Measurements from ENCODE around the gene CELF1.
A peak's percentile ranks its signal among the peaks of the same experiment; 100 is the strongest.

CELF1 gene

DNA sequence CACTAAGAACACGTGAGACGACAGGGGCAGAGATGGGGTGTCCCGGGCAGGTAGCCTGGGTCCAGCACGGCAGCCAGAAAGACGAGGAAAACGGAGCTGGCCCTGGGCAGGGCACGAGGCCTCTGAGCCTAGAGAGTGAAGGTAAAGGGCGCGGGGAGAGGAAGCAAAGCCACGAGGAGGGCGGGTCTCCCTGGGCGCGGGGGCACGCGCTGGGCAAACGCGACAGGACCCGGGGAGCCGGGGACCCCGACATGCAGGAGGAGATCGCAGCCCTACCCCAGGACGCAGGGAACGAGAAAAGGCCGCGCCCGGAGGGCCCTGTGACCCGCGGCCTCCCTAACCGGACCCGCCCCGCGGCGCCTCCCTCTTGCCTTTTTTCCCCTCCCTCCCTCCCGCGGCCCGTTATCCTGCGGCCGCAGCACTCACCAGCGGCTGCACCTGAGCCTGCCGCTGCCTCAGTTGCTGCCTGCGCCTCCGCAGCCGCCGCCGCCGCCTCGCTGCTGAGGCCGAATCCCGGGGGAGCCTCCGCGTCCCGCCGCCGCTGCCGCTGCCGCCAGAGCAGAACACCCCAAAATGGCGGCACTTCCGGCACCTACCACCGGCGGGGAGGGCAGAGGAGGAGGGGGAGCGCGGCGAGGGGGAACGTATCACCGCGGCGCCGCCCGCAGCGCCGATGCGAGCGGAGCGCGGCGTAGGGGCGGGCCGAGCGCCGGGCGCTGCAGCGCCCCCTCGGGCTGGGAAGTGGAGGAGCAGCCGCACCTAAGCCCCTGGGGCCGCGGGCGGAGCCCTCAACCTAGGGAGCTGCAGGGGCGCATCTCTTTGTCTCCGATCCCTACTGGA, at the start of gene CELF1:
CELF1 (minus strand) TSS at position 567 of the 840 bp plus-strand sequence. CDS start 53,609 bp downstream, outside the sequence.
- peak; percentile 95 for DNase-seq

DNA sequence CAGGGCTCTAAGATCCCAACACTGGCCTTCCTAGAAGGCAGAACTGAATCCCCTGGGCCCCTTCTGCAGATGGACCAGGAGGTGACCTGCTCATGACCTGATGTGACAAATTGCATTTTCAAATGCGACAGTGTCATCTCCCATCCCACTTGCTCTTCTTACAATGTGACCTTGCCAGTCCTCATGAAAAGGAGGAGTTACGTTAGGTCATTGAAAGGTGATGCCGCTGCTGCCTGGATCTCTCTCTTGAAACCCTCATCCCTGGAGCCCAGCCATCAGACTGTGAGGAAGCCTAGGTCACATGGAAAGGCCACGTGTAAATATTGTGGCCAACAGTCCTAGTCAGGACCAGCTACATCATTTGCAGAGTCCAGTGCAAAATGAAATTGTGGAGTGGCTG, 47.0 kb upstream of the CELF1 start:
- Mint-ChIP-seq H3K4me1 (no peaks in the 10 kb centered on the region), H3K27ac (no peak overlapping the region), H3K36me3 (no peaks in the 10 kb centered on the region), H3K4me3 (no peak overlapping the region), H3K9me3 (no peaks in the 10 kb centered on the region), H3K27me3 (peaks cover 31% of the 10 kb centered on the region)
- no peak for DNase-seq
- CTCF ChIA-PET = no interaction called here

More for the DNA sequence above, at the start of gene CELF1:
- H3K36me3 Mint-ChIP-seq = peaks cover 28% of the 10 kb centered on the region
- H3K4me1 Mint-ChIP-seq = peaks cover 48% of the 10 kb centered on the region
- peak within 1 kb of the TSS; percentile 99 for H3K4me3 Mint-ChIP-seq
- CTCF ChIA-PET = interaction anchor here (0.6 to 3.2 kb wide), 13 partner anchors 9 to 163 kb away, joined by 3 to 13 read pairs (median 5); partner anchors contain the start of genes AGBL2, KBTBD4, NDUFS3 and PTPMT1
- peak within 1 kb of the TSS; percentile 95 for H3K27ac Mint-ChIP-seq
- no peaks in the 10 kb centered on the region for H3K9me3 Mint-ChIP-seq
- H3K27me3 Mint-ChIP-seq = peaks cover 4% of the 10 kb centered on the region

DNA sequence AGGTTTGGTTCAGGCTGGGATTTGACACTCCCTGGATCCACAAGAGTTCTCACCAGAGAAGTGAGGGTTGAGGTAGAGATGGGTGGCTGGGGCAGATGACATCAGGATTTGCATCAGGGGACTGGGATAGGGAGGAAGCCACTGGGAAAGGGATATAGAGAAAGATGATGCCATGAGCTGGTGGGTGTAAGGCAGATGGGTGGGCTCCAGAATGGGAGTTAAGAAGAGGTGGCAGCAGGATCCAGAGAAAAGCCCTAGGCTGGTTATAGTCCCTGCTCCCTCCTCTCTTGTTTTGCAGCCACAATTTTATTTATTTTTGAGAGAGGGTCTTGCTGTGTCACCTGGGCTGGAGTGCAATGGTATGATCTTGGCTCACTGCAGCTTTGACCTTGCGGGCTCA, 43.0 kb upstream of the CELF1 start:
- H3K36me3 Mint-ChIP-seq = no peaks in the 10 kb centered on the region
- DNase-seq = no peak
- peaks cover 17% of the 10 kb centered on the region for H3K4me1 Mint-ChIP-seq
- no peaks in the 10 kb centered on the region for H3K9me3 Mint-ChIP-seq
- peaks cover 59% of the 10 kb centered on the region for H3K27me3 Mint-ChIP-seq
- no peak overlapping the region for H3K27ac Mint-ChIP-seq
- H3K4me3 Mint-ChIP-seq = no peak overlapping the region
- CTCF ChIA-PET = no interaction called here

DNA sequence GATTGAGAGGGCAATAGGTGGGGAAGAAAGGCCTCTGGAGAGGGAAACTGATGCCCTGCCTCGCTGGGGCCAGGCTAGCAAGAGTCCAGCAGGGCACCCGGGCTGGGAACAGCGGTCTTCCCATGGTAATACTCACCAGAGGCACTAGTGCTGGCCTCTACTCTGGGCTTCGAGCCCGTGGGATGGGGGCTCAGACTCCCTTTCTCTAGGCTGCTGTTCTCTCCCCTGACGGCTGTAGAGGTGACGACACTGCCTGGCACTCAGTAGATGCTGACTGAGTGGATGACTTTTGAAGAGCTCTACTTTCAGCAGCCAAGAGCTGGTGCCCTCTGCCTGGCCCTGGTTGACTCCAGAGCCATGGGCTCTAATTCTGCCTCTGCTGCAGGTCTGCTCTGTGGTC, 42.1 kb upstream of the CELF1 start:
- no peak for DNase-seq
- CTCF ChIA-PET = no interaction called here
- no peak overlapping the region for H3K27ac Mint-ChIP-seq
- H3K9me3 Mint-ChIP-seq = no peaks in the 10 kb centered on the region
- no peak overlapping the region for H3K4me3 Mint-ChIP-seq
- H3K4me1 Mint-ChIP-seq = peaks cover 18% of the 10 kb centered on the region
- no peaks in the 10 kb centered on the region for H3K36me3 Mint-ChIP-seq
- H3K27me3 Mint-ChIP-seq = peaks cover 59% of the 10 kb centered on the region

DNA sequence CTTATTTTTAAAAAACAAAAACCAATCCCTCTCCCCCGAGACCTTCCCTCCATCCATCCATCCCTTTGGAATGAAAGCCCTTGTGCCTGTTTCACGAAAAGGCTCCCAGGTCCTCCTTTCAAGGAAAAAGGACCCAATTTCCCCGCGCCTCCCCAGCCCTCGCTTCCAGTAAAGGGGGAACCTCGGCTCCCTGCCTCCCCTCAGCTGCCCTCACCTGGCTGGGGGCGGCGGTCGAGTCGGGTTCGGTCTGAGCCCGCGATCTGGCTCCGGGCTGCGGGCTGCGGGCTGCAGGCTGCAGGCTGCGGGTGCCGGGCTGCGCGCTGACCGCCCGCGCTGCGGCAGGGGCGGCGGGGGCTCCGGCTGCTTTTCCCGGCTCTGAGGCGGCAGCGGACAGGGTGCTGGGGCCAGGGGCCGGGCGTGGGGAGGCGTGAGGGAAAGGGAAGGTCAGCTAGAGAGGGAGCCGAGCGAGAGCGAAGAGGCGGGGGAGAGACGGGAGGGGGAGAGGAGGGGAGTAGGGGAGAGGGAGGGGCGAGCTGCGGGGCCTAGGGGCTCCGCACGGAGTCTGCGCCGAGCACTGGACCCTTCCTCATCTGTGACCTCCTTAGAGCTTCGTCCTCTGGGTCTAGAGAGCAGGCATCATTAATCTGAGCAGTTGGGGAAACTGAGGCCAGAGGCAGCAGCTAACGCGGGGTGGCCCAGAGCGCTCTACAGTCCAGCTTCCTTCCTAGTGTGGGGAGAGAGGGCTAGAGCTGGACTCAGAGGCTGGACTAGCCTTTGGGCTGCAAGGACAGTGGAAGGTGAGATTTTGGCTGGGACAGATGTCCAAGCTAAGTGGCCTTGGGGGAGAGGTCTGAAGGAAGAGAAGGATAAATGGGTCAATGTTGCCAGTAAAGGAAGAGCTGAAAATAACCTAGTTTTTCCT, 41.3 kb upstream of the CELF1 start, which contains the start of gene C1QTNF4:
C1QTNF4 (minus strand) TSS at position 478 of the 922 bp plus-strand sequence. CDS start 3,601 bp downstream, outside the sequence.
- Mint-ChIP-seq H3K36me3 (no peaks in the 10 kb centered on the region), H3K4me3 (no peak within 1 kb of the TSS), H3K9me3 (no peaks in the 10 kb centered on the region), H3K27ac (no peak within 1 kb of the TSS), H3K27me3 (peaks cover 59% of the 10 kb centered on the region), H3K4me1 (peaks cover 18% of the 10 kb centered on the region)
- CTCF ChIA-PET = no interaction called here
- no peak for DNase-seq

DNA sequence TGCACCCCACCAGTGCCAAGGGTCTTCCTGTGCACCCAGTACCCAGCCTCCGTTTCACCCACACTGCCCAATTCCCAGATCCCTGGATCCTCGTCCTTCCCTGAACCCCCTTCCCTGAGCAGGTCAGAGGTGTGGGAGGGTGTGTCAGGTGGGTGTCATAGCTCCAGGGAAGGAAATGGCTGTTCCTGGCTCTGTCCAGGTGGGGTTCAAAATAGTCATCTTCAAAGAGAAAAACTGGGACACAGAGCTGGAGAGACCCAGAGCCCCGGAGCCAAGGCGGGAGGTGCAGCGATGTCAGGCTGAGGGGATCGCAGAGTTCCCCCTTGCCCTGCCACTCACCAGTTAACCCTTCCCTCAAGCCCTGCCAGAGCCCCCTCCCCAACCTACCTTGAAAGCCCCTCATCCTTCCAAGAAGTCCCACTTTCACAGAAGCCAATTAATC, 40.6 kb upstream of the CELF1 start:
- CTCF ChIA-PET = interaction anchor here (1.6 kb wide), 1 partner anchor 42 kb away, joined by 5 read pairs; no protein-coding TSS in a partner anchor
- Mint-ChIP-seq H3K27ac (no peak overlapping the region), H3K27me3 (peaks cover 59% of the 10 kb centered on the region), H3K9me3 (no peaks in the 10 kb centered on the region), H3K4me1 (peaks cover 18% of the 10 kb centered on the region), H3K36me3 (no peaks in the 10 kb centered on the region), H3K4me3 (no peak overlapping the region)
- no peak for DNase-seq

DNA sequence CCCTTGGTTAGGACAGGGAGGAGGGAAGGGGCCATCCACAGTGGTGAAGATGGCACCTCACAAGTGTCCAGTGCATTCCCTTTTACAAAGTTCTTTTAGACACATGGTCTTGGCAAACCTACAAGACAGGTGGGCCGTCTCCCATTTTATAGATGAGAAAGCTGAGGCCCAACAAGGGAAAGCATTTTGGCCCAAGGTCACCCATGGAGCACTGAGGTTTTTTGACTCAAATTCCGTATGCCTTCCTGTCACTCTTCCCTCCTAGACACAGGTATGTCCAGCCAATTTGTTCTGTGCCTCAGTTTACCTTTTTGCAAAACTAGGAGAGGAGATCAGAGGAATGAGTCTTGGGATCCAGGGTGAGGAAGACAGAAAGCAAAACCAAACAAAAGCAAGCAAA, 40.0 kb upstream of the CELF1 start:
- Mint-ChIP-seq H3K4me1 (peaks cover 18% of the 10 kb centered on the region), H3K4me3 (no peak overlapping the region), H3K27me3 (peaks cover 55% of the 10 kb centered on the region), H3K27ac (no peak overlapping the region), H3K36me3 (no peaks in the 10 kb centered on the region), H3K9me3 (no peaks in the 10 kb centered on the region)
- no peak for DNase-seq
- CTCF ChIA-PET = interaction anchor here (0.6 to 1.6 kb wide), 2 partner anchors 41 to 112 kb away, joined by 3 to 5 read pairs; no protein-coding TSS in a partner anchor

DNA sequence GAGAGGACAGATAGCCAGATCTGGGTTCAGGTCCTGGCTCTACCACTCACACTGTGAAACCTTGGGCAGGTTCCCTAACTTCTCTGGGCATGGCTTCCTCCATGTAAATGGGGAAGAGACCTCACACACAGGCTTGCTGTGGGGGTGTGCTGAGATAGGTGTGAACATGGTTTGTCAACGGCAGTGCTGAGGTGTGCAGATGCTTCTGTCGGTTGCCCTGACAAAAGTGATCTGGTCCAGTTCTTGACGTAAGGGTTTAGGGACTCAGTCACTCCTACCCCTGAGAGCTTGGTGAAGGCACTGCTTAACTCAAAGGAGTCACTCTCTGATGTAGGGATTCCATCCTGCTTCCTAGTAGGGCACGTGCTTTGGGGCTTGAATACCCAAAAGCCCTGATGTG, 39.3 kb upstream of the CELF1 start:
- DNase-seq = no peak
- Mint-ChIP-seq H3K27ac (no peak overlapping the region), H3K36me3 (no peaks in the 10 kb centered on the region), H3K4me3 (no peak overlapping the region), H3K27me3 (peaks cover 55% of the 10 kb centered on the region), H3K9me3 (no peaks in the 10 kb centered on the region), H3K4me1 (peaks cover 18% of the 10 kb centered on the region)
- CTCF ChIA-PET = interaction anchor here (0.6 to 1.6 kb wide), 3 partner anchors 28 to 113 kb away, joined by 3 to 5 read pairs (median 3); no protein-coding TSS in a partner anchor

DNA sequence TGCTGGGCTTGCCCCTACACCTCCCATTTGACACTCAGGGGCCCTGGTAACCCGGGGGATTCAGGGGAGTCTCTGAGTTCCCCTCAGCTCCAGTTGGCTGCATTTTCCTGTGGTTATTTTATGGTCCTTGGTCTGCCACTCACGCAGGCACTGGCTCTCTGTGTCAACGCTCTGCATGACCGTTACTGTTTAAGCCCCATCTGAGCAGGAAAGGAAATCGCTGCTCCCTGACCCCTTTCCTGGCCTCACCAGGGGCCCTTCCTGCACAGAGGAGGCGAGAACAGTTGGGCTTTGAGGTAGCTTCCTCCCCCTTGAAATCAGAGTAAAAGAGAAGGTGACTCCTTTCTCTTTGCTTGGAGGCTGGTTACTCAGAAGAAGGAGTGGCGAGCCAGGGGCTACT, 38.8 kb upstream of the CELF1 start:
- H3K9me3 Mint-ChIP-seq = no peaks in the 10 kb centered on the region
- no peaks in the 10 kb centered on the region for H3K36me3 Mint-ChIP-seq
- H3K4me1 Mint-ChIP-seq = peaks cover 18% of the 10 kb centered on the region
- H3K27ac Mint-ChIP-seq = no peak overlapping the region
- peaks cover 52% of the 10 kb centered on the region for H3K27me3 Mint-ChIP-seq
- DNase-seq = no peak
- CTCF ChIA-PET = interaction anchor here (1.1 kb wide), 1 partner anchor 28 kb away, joined by 3 read pairs; no protein-coding TSS in a partner anchor
- no peak overlapping the region for H3K4me3 Mint-ChIP-seq

DNA sequence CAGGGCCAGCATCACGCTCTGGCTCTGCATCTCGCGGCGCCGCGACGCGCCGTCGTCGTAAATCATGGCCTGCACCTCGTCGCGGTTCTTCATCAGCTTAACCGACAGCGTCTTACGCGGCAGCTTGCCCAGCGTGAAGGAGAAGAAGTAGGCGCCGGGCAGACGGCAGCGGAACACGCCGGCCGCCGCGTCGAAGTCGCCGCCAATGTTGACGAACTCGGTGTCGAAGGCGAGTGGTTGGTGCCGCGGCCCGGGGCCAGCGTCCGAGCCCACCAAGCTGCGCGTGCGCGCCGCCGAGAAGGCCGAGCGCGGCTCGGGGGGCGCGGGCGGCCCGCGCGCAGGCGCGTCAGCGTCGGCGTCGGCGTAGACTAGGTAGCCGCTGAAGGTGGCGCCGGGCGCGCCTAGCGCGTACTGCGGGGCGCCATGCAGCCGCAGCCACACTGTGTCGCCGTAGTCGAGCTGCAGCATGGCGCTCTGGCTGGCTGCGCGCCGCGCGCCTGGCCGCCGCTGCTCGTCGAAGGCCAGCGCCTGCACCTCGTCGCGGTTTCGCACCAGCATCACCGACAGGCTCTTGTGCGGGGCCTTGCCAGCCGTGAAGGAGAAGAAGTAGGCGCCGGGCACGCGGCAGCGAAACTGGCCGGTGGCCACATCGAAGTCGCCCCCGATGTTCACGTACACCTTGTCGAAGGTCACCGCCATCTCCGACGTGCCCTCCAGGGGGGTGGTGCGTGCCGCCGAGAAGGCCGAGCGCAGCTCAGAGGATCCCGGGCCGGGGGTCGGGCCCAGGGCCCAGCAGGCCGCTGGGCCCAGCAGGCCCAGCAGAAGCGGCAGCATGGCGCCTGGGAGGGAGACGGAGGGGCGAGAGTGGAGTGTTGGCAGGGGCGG, 37.3 kb upstream of the CELF1 start:
- H3K9me3 Mint-ChIP-seq = no peaks in the 10 kb centered on the region
- CTCF ChIA-PET = no interaction called here
- no peaks in the 10 kb centered on the region for H3K36me3 Mint-ChIP-seq
- no peak overlapping the region for H3K4me3 Mint-ChIP-seq
- no peak overlapping the region for H3K27ac Mint-ChIP-seq
- H3K27me3 Mint-ChIP-seq = peaks cover 37% of the 10 kb centered on the region
- peaks cover 18% of the 10 kb centered on the region for H3K4me1 Mint-ChIP-seq
- DNase-seq = no peak

DNA sequence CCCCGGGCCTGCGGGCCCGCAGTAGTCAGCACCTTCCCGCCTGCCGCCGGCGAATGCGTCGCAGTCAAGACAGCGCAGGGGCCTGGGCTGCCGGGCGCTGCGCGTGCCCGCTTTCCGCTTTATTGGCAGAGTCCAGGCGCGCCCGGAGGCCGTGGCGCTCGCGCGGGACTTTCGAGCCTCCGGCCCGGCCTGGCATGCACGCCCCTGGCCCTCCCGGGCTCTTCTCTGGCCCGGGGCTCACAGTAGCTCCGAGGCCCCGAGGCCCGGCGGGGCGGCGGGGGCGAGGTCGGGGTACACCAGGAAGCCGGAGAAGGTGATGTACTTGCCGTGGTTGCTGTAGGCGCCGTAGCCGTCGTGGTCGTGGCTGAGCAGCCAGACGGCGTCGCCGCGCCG, 36.6 kb upstream of the CELF1 start:
- no peak overlapping the region for H3K4me3 Mint-ChIP-seq
- CTCF ChIA-PET = no interaction called here
- H3K27me3 Mint-ChIP-seq = peaks cover 31% of the 10 kb centered on the region
- DNase-seq = no peak
- no peaks in the 10 kb centered on the region for H3K9me3 Mint-ChIP-seq
- no peak overlapping the region for H3K27ac Mint-ChIP-seq
- peaks cover 18% of the 10 kb centered on the region for H3K4me1 Mint-ChIP-seq
- peaks cover 4% of the 10 kb centered on the region for H3K36me3 Mint-ChIP-seq

DNA sequence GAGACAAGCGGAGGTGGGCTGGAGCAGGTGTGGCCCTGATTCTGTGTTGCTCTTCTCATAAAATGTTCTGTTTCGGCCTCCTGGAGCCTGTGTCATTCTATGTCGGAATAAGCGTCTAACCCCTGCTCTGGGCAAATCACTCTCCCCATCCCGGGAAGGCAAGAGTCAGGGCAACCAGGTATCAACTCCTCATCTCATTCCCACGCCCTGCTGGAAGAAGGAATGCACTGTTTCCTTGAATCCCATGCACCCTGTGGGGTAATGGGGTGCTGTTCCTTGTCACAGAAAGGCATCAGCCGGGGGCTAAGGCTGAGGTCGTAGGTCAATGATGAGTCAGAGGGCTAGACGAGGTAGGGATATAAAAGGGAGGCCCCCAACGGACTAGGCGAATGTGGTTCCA, 36.2 kb upstream of the CELF1 start:
- H3K9me3 Mint-ChIP-seq = no peaks in the 10 kb centered on the region
- peaks cover 18% of the 10 kb centered on the region for H3K4me1 Mint-ChIP-seq
- no peak overlapping the region for H3K4me3 Mint-ChIP-seq
- CTCF ChIA-PET = no interaction called here
- DNase-seq = no peak
- H3K27ac Mint-ChIP-seq = no peak overlapping the region
- peaks cover 26% of the 10 kb centered on the region for H3K27me3 Mint-ChIP-seq
- H3K36me3 Mint-ChIP-seq = peaks cover 8% of the 10 kb centered on the region

DNA sequence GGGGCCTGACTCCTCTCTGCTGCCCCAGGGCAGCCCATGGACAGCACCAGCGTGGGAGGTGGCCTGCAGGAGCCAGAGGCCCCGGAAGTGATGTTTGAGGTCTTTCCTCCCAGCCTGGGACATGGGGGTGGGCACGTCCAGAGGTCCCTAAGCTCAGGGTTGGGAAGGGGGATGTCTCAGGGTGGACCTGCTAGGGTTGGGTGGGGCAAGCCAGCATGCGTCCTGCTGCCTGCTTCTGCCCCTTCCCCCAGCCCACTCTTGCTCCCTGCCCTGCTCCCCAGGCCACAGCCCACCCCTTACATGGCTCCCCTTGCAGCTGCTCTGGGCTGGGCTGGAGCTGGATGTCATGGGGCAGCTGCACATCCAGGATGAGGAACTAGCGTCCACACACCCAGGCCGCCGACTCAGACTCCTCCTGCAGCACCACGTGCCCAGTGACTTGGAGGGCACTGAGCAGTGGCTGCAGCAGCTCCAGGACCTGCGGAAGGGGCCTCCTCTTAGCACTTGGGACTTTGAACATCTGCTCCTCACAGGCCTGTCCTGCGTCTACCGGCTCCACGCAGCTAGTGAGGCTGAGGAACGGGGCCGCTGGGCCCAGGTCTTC, 34.9 kb upstream of the CELF1 start:
- Mint-ChIP-seq H3K27me3 (peaks cover 13% of the 10 kb centered on the region), H3K4me3 (no peak overlapping the region), H3K4me1 (peaks cover 13% of the 10 kb centered on the region), H3K9me3 (no peaks in the 10 kb centered on the region), H3K27ac (no peak overlapping the region), H3K36me3 (peaks cover 16% of the 10 kb centered on the region)
- no peak for DNase-seq
- CTCF ChIA-PET = no interaction called here
